Measurements from ENCODE around the gene PRDM9. TPM values are rescaled to one million over a fixed set of nuclear protein-coding genes. Genes with fewer than 3 reads are reported as not detected.
"Not testable (repeated sequence)": the region's sequence is repeated elsewhere in the genome, so short reads cannot be mapped to it uniquely, and the experiment has no call there.

PRDM9 gene
- total and polyA plus RNA-seq, 11 donors, result not detected

GRCh38 chr5:23522553-23522952 lies 15.1 kb downstream of the PRDM9 start:
- Histone ChIP-seq H3K27me3 (no peaks in the 10 kb centered on the region), H3K9me3 (no peaks in the 10 kb centered on the region), H3K27ac (no peak overlapping the region), H3K4me3 (no peak overlapping the region), H3K36me3 (no peaks in the 10 kb centered on the region), H3K4me1 (no peaks in the 10 kb centered on the region)
- 80 to 88% (median 86%) methylated on average over 4 of the region's 4 CpGs for WGBS, 4 donors
- ATAC-seq, result no peak
- DNase-seq, result no peak
- intact Hi-C loops (cut with DNase I), result loop anchor here in 1 of 10 donors (10.0 kb wide), 1 partner anchor 592 kb away; no protein-coding TSS in a partner anchor
- TF ChIP-seq CTCF (IDR thresholded peaks at IDR 0.05), result no peak
- no peak for TF ChIP-seq POLR2A (IDR thresholded peaks at IDR 0.05)

DNA sequence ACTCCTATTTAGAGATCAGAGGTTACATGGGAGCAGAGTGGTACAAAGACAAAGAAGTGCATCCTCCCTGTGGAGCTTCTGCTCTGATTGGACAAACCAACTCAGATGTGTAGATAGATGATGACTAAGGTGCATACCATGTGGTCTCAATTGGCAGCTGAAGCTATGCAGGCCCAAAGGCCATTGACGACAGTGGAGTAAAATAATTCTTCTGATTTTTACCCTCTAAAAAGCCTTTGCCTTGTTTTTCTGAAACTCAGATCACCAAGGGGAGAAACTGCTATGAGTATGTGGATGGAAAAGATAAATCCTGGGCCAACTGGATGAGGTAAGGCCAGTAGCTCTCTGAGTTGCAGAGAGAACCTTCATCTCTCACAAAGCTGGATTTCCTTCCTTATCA lies 15.6 kb downstream of the PRDM9 start:
- DNase-seq (no peak), ATAC-seq (no peak)
- 70 to 92% (median 83%) methylated on average over 1 of the region's 1 CpG for WGBS, 4 donors
- intact Hi-C loops (cut with DNase I), result loop anchor here in 1 of 10 donors (10.0 kb wide), 1 partner anchor 592 kb away; no protein-coding TSS in a partner anchor
- Histone ChIP-seq H3K4me1 (no peaks in the 10 kb centered on the region), H3K27ac (no peak overlapping the region), H3K4me3 (no peak overlapping the region), H3K9me3 (no peaks in the 10 kb centered on the region), H3K27me3 (no peaks in the 10 kb centered on the region), H3K36me3 (no peaks in the 10 kb centered on the region)
- TF ChIP-seq CTCF (IDR thresholded peaks at IDR 0.05) (no peak), POLR2A (IDR thresholded peaks at IDR 0.05) (no peak)

- TF ChIP-seq CTCF (IDR thresholded peaks at IDR 0.05) (no peak), POLR2A (IDR thresholded peaks at IDR 0.05) (no peak)
- Histone ChIP-seq H3K36me3 (no peaks in the 10 kb centered on the region), H3K9me3 (no peaks in the 10 kb centered on the region), H3K4me3 (no peak overlapping the region), H3K4me1 (no peaks in the 10 kb centered on the region), H3K27me3 (no peaks in the 10 kb centered on the region), H3K27ac (no peak overlapping the region)
- WGBS, 4 donors, result 73 to 83% (median 82%) methylated on average over 2 of the region's 2 CpGs
- DNase-seq (no peak), ATAC-seq (no peak)
- intact Hi-C loops (cut with DNase I), result loop anchor here in 1 of 10 donors (10.0 kb wide), 1 partner anchor 591 kb away; no protein-coding TSS in a partner anchor
Observed at GRCh38 chr5:23523998-23524397, 16.6 kb downstream of the PRDM9 start.

- TF ChIP-seq CTCF (IDR thresholded peaks at IDR 0.05), result no peak
- TF ChIP-seq POLR2A (IDR thresholded peaks at IDR 0.05), result no peak
- no peaks in the 10 kb centered on the region for H3K36me3 ChIP-seq
- no peak overlapping the region for H3K27ac ChIP-seq
- H3K4me3 ChIP-seq, result no peak overlapping the region
- no peaks in the 10 kb centered on the region for H3K27me3 ChIP-seq
- no peaks in the 10 kb centered on the region for H3K9me3 ChIP-seq
- H3K4me1 ChIP-seq, result no peaks in the 10 kb centered on the region
- no peak for DNase-seq
- intact Hi-C loops (cut with DNase I), result loop anchor here in 1 of 10 donors (10.0 kb wide), 1 partner anchor 589 kb away; no protein-coding TSS in a partner anchor
- no peak for ATAC-seq
Observed at GRCh38 chr5:23525751-23526150, 18.3 kb downstream of the PRDM9 start.

DNA sequence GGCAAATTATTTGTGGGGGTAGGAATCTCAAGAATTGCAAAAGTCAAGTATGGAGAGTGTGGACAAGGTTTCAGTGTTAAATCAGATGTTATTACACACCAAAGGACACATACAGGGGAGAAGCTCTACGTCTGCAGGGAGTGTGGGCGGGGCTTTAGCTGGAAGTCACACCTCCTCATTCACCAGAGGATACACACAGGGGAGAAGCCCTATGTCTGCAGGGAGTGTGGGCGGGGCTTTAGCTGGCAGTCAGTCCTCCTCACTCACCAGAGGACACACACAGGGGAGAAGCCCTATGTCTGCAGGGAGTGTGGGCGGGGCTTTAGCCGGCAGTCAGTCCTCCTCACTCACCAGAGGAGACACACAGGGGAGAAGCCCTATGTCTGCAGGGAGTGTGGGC lies 19.2 kb downstream of the PRDM9 start:
- not testable (repeated sequence) for H3K4me1 ChIP-seq, H3K36me3 ChIP-seq, ATAC-seq, H3K4me3 ChIP-seq, H3K9me3 ChIP-seq, H3K27me3 ChIP-seq, H3K27ac ChIP-seq, DNase-seq
- 75 to 86% (median 84%) methylated on average over 3 to 5 of the region's 5 CpGs for whole genome bisulfite sequencing, 4 donors
- intact Hi-C loops (cut with DNase I), result loop anchor here in 1 of 10 donors (10.0 kb wide), 1 partner anchor 588 kb away; no protein-coding TSS in a partner anchor

GRCh38 chr5:23527216-23527920 lies 20.0 kb downstream of the PRDM9 start:
- not testable (repeated sequence) for DNase-seq, H3K4me1 ChIP-seq, H3K27me3 ChIP-seq, H3K27ac ChIP-seq, H3K4me3 ChIP-seq, H3K9me3 ChIP-seq, ATAC-seq, H3K36me3 ChIP-seq
- intact Hi-C loops (cut with DNase I), result loop anchor here in 1 of 10 donors (10.0 kb wide), 1 partner anchor 587 kb away; no protein-coding TSS in a partner anchor
- WGBS, 4 donors, result 90 to 94% (median 92%) methylated on average over 12 to 15 of the region's 15 CpGs
